ENCODE data around the gene UBR2.
A peak's percentile ranks its signal among the peaks of the same experiment; 100 is the strongest.
"Not testable (repeated sequence)": the region's sequence is repeated elsewhere in the genome, so short reads cannot be mapped to it uniquely, and the experiment has no call there.

UBR2 gene

GRCh38 chr6:42559276-42559675, 4.6 kb upstream of the UBR2 start:
- not testable (repeated sequence) for H3K4me3 ChIP-seq (ENCODE audit: low read length)

GRCh38 chr6:42561986-42562385, 1.8 kb upstream of the UBR2 start:
- Histone ChIP-seq H3K4me3 (ENCODE audit: low read length) (no peak overlapping the region), H3K27me3 (ENCODE audit: control insufficient read depth, insufficient read depth, low read length) (peaks cover 5% of the 10 kb centered on the region), H3K36me3 (ENCODE audit: insufficient read depth, low read length) (no peaks in the 10 kb centered on the region), H3K4me1 (ENCODE audit: control insufficient read depth, insufficient read depth, low read length) (peaks cover 4% of the 10 kb centered on the region), H3K9me3 (replicated peaks; ENCODE audit: low read length) (no peaks in the 10 kb centered on the region), H3K9ac (ENCODE audit: low read depth, low read length) (no peak overlapping the region), H3K4me2 (ENCODE audit: low read length) (no peak overlapping the region)

More at GRCh38 chr6:42559276-42559675, 4.6 kb upstream of the UBR2 start:
- not testable (repeated sequence) for H3K27me3 ChIP-seq (ENCODE audit: control insufficient read depth, insufficient read depth, low read length); H3K9me3 ChIP-seq (replicated peaks; ENCODE audit: low read length); H3K9ac ChIP-seq (ENCODE audit: low read depth, low read length); H3K4me1 ChIP-seq (ENCODE audit: control insufficient read depth, insufficient read depth, low read length); H3K4me2 ChIP-seq (ENCODE audit: low read length); H3K36me3 ChIP-seq (ENCODE audit: insufficient read depth, low read length)

GRCh38 chr6:42562788-42563405, 932 bp upstream of the UBR2 start:
- Histone ChIP-seq H3K9me3 (replicated peaks; ENCODE audit: low read length) (no peaks in the 10 kb centered on the region), H3K27me3 (ENCODE audit: control insufficient read depth, insufficient read depth, low read length) (peaks cover 3% of the 10 kb centered on the region), H3K36me3 (ENCODE audit: insufficient read depth, low read length) (no peaks in the 10 kb centered on the region), H3K9ac (ENCODE audit: low read depth, low read length) (no peak overlapping the region), H3K4me1 (ENCODE audit: control insufficient read depth, insufficient read depth, low read length) (peaks cover 4% of the 10 kb centered on the region), H3K4me2 (ENCODE audit: low read length) (no peak overlapping the region), H3K4me3 (ENCODE audit: low read length) (no peak overlapping the region)

- H3K9me3 ChIP-seq (replicated peaks; ENCODE audit: low read length), result no peaks in the 10 kb centered on the region
- no peaks in the 10 kb centered on the region for H3K36me3 ChIP-seq (ENCODE audit: insufficient read depth, low read length)
- H3K4me1 ChIP-seq (ENCODE audit: control insufficient read depth, insufficient read depth, low read length), result peaks cover 11% of the 10 kb centered on the region
- no peaks in the 10 kb centered on the region for H3K27me3 ChIP-seq (ENCODE audit: control insufficient read depth, insufficient read depth, low read length)
- H3K9ac ChIP-seq (ENCODE audit: low read depth, low read length), result peak overlapping the region; percentile 94
- peak overlapping the region; percentile 86 for H3K4me2 ChIP-seq (ENCODE audit: low read length)
- H3K4me3 ChIP-seq (ENCODE audit: low read length), result peak overlapping the region; percentile 89
These were observed 637 bp downstream of the UBR2 start for GRCh38 chr6:42564506-42564825.

- H3K36me3 ChIP-seq (ENCODE audit: insufficient read depth, low read length), result no peaks in the 10 kb centered on the region
- peaks cover 16% of the 10 kb centered on the region for H3K4me1 ChIP-seq (ENCODE audit: control insufficient read depth, insufficient read depth, low read length)
- H3K9ac ChIP-seq (ENCODE audit: low read depth, low read length), result peak overlapping the region; percentile 94
- no peaks in the 10 kb centered on the region for H3K27me3 ChIP-seq (ENCODE audit: control insufficient read depth, insufficient read depth, low read length)
- H3K4me3 ChIP-seq (ENCODE audit: low read length), result peak overlapping the region; percentile 89
- no peaks in the 10 kb centered on the region for H3K9me3 ChIP-seq (replicated peaks; ENCODE audit: low read length)
- peak overlapping the region; percentile 86 for H3K4me2 ChIP-seq (ENCODE audit: low read length)
These were observed 2.2 kb downstream of the UBR2 start for GRCh38 chr6:42565823-42566613.

GRCh38 chr6:42566614-42567208, 2.9 kb downstream of the UBR2 start:
- no peaks in the 10 kb centered on the region for H3K9me3 ChIP-seq (replicated peaks; ENCODE audit: low read length)

GRCh38 chr6:42567237-42567636, 3.4 kb downstream of the UBR2 start:
- not testable (repeated sequence) for H3K36me3 ChIP-seq (ENCODE audit: insufficient read depth, low read length); H3K9ac ChIP-seq (ENCODE audit: low read depth, low read length); H3K27me3 ChIP-seq (ENCODE audit: control insufficient read depth, insufficient read depth, low read length); H3K4me2 ChIP-seq (ENCODE audit: low read length); H3K4me3 ChIP-seq (ENCODE audit: low read length); H3K9me3 ChIP-seq (replicated peaks; ENCODE audit: low read length)
- H3K4me1 ChIP-seq (ENCODE audit: control insufficient read depth, insufficient read depth, low read length), result peaks cover 16% of the 10 kb centered on the region

More at GRCh38 chr6:42566614-42567208, 2.9 kb downstream of the UBR2 start:
- Histone ChIP-seq H3K36me3 (ENCODE audit: insufficient read depth, low read length) (no peaks in the 10 kb centered on the region), H3K9ac (ENCODE audit: low read depth, low read length) (no peak overlapping the region), H3K4me2 (ENCODE audit: low read length) (no peak overlapping the region), H3K4me1 (ENCODE audit: control insufficient read depth, insufficient read depth, low read length) (peaks cover 16% of the 10 kb centered on the region), H3K27me3 (ENCODE audit: control insufficient read depth, insufficient read depth, low read length) (no peaks in the 10 kb centered on the region), H3K4me3 (ENCODE audit: low read length) (no peak overlapping the region)

- peaks cover 7% of the 10 kb centered on the region for H3K36me3 ChIP-seq (ENCODE audit: insufficient read depth, low read length)
- H3K9ac ChIP-seq (ENCODE audit: low read depth, low read length), result no peak overlapping the region
- H3K4me2 ChIP-seq (ENCODE audit: low read length), result peak overlapping the region; percentile 3
- H3K27me3 ChIP-seq (ENCODE audit: control insufficient read depth, insufficient read depth, low read length), result no peaks in the 10 kb centered on the region
- peaks cover 16% of the 10 kb centered on the region for H3K4me1 ChIP-seq (ENCODE audit: control insufficient read depth, insufficient read depth, low read length)
- no peak overlapping the region for H3K4me3 ChIP-seq (ENCODE audit: low read length)
- H3K9me3 ChIP-seq (replicated peaks; ENCODE audit: low read length), result no peaks in the 10 kb centered on the region
These were observed 5.5 kb downstream of the UBR2 start for GRCh38 chr6:42569102-42570028.

- H3K36me3 ChIP-seq (ENCODE audit: insufficient read depth, low read length), result peaks cover 18% of the 10 kb centered on the region
- H3K4me2 ChIP-seq (ENCODE audit: low read length), result peak overlapping the region; percentile 62
- peaks cover 12% of the 10 kb centered on the region for H3K4me1 ChIP-seq (ENCODE audit: control insufficient read depth, insufficient read depth, low read length)
- peak overlapping the region; percentile 36 for H3K4me3 ChIP-seq (ENCODE audit: low read length)
- H3K27me3 ChIP-seq (ENCODE audit: control insufficient read depth, insufficient read depth, low read length), result no peaks in the 10 kb centered on the region
- no peaks in the 10 kb centered on the region for H3K9me3 ChIP-seq (replicated peaks; ENCODE audit: low read length)
- H3K9ac ChIP-seq (ENCODE audit: low read depth, low read length), result no peak overlapping the region
These were observed 7.9 kb downstream of the UBR2 start for GRCh38 chr6:42571611-42572342.

- Histone ChIP-seq H3K4me3 (ENCODE audit: low read length) (no peak overlapping the region), H3K4me2 (ENCODE audit: low read length) (peak overlapping the region; percentile 62), H3K4me1 (ENCODE audit: control insufficient read depth, insufficient read depth, low read length) (peaks cover 12% of the 10 kb centered on the region), H3K27me3 (ENCODE audit: control insufficient read depth, insufficient read depth, low read length) (no peaks in the 10 kb centered on the region), H3K9ac (ENCODE audit: low read depth, low read length) (no peak overlapping the region), H3K9me3 (replicated peaks; ENCODE audit: low read length) (no peaks in the 10 kb centered on the region), H3K36me3 (ENCODE audit: insufficient read depth, low read length) (peaks cover 18% of the 10 kb centered on the region)
These were observed 8.7 kb downstream of the UBR2 start for GRCh38 chr6:42572523-42572922.
